ENCODE results near the gene TSC2.

TSC2 gene

DNA sequence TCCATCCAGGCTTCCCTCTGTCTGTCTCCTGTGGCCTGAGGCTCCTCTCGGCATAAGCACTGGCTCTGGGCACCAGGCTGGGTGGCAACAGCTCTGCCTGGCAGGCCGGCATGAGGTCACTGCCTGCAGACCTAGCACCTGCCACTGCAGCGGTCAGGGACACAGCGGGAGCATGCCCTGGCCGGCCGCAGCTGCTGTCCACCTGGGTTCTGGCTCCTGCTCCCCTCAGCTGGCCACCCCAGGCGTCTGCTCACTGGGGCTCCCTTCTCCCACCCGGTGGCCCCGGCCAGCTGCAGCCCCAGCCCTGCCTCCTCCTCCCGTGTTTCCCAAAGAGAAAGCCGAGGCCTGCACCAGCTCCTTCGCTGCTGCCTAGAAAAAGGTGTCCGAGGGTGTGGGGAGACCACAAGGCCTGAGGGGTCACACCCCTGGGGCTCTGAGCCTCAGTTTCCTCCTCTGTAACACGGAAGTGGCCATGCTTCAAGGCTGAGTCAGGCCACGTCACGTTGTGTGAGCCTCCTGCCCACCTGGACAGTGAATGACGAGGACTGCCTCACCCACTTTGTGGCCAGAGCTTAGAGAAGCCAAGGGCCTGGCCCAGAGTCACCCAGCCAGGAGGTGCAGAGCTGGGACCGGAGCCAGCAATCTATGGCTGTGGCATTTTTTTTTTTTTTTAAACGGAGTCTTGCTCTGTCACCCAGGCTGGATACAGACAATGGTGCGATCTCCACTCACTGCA, 6.8 kb upstream of the TSC2 start:
- Histone ChIP-seq H3K9me3 (ENCODE audit: insufficient read depth, low read length) (no peaks in the 10 kb centered on the region), H4K20me1 (ENCODE audit: insufficient read depth, low read length) (no peaks in the 10 kb centered on the region), H3K36me3 (replicated peaks; ENCODE audit: low read depth, low read length) (no peaks in the 10 kb centered on the region), H3K4me3 (ENCODE audit: low read length) (no peak overlapping the region), H3K4me1 (ENCODE audit: low read length) (peaks cover 13% of the 10 kb centered on the region), H3K27me3 (ENCODE audit: low read depth, low read length) (no peaks in the 10 kb centered on the region), H2AFZ (ENCODE audit: low read depth, low read length) (no peak overlapping the region), H3K4me2 (ENCODE audit: low read length) (no peak overlapping the region), H3K27ac (ENCODE audit: low read length) (no peak overlapping the region), H3K79me2 (ENCODE audit: low read length) (no peaks in the 10 kb centered on the region), H3K9ac (ENCODE audit: low read length) (no peak overlapping the region)
- no peak for TF ChIP-seq EZH2phosphoT487 (IDR thresholded peaks at IDR 0.05; ENCODE audit: low read depth)
- TF ChIP-seq CTCF (IDR thresholded peaks at IDR 0.05; ENCODE audit: low read depth, low read length) = no peak

GRCh38 chr16:2042171-2042985, 5.4 kb upstream of the TSC2 start:
- Histone ChIP-seq H3K4me2 (ENCODE audit: low read length) (no peak overlapping the region), H3K9ac (ENCODE audit: low read length) (no peak overlapping the region), H3K79me2 (ENCODE audit: low read length) (peaks cover 7% of the 10 kb centered on the region), H3K4me1 (ENCODE audit: low read length) (peaks cover 17% of the 10 kb centered on the region), H3K36me3 (replicated peaks; ENCODE audit: low read depth, low read length) (no peaks in the 10 kb centered on the region), H3K27ac (ENCODE audit: low read length) (no peak overlapping the region), H3K9me3 (ENCODE audit: insufficient read depth, low read length) (no peaks in the 10 kb centered on the region), H4K20me1 (ENCODE audit: insufficient read depth, low read length) (no peaks in the 10 kb centered on the region), H3K27me3 (ENCODE audit: low read depth, low read length) (no peaks in the 10 kb centered on the region), H3K4me3 (ENCODE audit: low read length) (no peak overlapping the region), H2AFZ (ENCODE audit: low read depth, low read length) (no peak overlapping the region)
- TF ChIP-seq EZH2phosphoT487 (IDR thresholded peaks at IDR 0.05; ENCODE audit: low read depth) (no peak), CTCF (IDR thresholded peaks at IDR 0.05; ENCODE audit: low read depth, low read length) (no peak)

DNA sequence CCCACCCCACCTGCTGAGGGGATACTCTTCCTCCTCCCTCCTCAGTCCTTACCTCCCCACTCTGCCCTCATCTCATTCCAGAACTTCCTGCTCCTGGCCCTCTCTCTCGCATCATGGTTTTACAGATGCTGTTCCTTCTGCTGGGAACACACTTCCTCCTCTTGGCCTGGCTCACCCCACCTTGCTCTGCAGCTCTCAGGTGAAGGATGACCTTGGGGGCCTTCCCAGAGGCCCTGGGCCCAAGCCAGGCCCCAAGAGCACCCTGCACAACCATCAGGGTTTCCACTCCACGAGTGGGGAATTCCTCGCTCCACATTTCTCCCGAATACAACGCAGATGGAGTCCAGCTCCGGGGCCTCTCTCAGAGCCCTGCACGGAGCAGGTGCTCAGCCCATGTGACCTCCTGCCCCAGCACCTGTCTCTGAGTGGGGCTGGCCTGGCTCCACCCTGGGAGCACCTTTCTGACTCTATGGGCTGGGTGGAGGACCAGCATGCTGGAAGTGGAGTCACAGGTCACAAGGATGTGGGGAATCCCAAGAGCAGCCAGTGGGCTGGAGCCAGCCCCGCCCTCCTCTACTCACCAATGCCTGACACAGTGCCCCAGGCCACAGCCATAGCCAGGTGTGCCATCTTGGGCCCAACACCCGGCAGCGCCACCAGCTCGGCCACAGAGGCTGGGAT, 4.7 kb upstream of the TSC2 start:
- H4K20me1 ChIP-seq (ENCODE audit: insufficient read depth, low read length) = no peaks in the 10 kb centered on the region
- H3K9ac ChIP-seq (ENCODE audit: low read length) = no peak overlapping the region
- no peak overlapping the region for H3K27ac ChIP-seq (ENCODE audit: low read length)
- no peaks in the 10 kb centered on the region for H3K36me3 ChIP-seq (replicated peaks; ENCODE audit: low read depth, low read length)
- no peak overlapping the region for H3K4me3 ChIP-seq (ENCODE audit: low read length)
- no peak for TF ChIP-seq EZH2phosphoT487 (IDR thresholded peaks at IDR 0.05; ENCODE audit: low read depth)
- TF ChIP-seq CTCF (IDR thresholded peaks at IDR 0.05; ENCODE audit: low read depth, low read length) = no peak
- H3K27me3 ChIP-seq (ENCODE audit: low read depth, low read length) = no peaks in the 10 kb centered on the region
- no peaks in the 10 kb centered on the region for H3K9me3 ChIP-seq (ENCODE audit: insufficient read depth, low read length)
- H3K4me1 ChIP-seq (ENCODE audit: low read length) = peaks cover 17% of the 10 kb centered on the region
- peaks cover 9% of the 10 kb centered on the region for H3K79me2 ChIP-seq (ENCODE audit: low read length)
- H3K4me2 ChIP-seq (ENCODE audit: low read length) = no peak overlapping the region
- no peak overlapping the region for H2AFZ ChIP-seq (ENCODE audit: low read depth, low read length)

All from OCI-LY3 (cell line).